Inferior parietal cortex (tissue), 1 donor: Measurements from ENCODE around the gene AHDC1.
A peak's percentile ranks its signal among the peaks of the same experiment; 100 is the strongest.
"Not testable (repeated sequence)": the region's sequence is repeated elsewhere in the genome, so short reads cannot be mapped to it uniquely, and the experiment has no call there.

Source experiments
- DNase-seq: peaks from one replicate; pipeline ENCODE4 v3.0.0-alpha.2; 2016; ENCODE audit errors: extremely low spot score

Gene AHDC1

DNA sequence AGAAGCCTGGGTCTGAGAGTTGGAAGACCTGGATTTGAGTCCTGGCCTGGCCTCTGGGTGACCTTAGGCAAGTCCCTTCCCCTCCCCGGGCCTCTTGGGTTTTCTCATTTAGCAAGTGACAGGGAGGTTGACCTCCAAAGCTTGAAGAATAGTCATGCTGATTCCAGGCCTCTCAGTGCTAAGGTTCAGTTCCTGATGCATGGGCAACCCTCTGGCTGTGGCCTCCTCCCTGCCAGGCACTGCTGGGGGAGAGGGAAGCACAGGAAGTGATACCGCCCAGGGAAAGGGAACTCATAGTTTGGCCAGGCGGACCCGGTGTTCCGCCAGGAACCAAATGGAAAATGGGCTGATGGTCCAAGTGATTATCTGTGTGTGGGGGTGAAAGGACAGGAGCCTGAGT lies 90.4 kb downstream of the AHDC1 start:
- no peak for DNase-seq

DNA sequence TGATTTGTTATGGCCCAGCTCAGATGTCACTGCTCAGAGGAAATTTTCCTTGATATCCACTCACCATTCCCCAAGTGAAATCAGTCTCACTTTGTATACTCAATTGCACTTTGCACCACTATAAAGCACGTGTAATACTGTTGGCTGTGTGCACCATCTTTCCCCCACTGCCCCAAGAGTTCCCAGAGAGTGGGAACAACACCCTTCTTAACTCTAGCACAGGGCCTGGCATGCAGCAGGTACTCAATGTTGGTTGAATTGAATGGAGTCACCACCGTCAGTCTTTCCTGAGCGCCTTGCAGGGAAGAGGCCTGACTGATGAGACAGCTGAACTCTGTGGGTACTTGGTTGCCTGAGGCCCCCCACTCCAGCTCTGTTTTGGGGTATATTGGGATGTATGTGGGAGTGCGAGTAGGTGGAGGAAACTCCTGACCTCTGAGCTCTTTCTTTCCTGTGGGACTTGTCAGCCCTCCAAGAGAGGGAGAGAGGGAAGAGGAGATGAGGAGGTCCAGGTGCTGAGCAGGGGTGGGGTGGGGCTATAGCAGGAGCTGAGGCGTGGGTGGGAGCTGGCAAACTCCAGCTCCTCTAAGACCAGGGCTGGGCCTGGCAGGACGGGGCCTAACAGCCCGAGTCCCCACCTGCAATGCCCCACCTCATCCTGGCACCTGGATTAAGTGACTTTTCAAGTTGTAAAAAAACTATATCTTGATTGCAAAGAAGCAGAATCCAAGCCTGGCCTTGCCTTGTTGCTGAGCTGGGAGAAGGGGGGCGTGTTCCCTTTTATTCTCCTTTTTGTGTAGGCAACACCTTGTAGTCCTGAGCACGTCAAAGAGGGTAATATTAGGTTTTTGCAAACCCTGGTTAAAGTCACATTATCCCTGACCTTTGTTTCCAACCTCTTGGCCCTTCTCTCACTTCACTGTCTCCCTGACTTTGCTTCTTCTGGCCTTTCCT lies 94.5 kb downstream of the AHDC1 start:
- no peak for DNase-seq

DNA sequence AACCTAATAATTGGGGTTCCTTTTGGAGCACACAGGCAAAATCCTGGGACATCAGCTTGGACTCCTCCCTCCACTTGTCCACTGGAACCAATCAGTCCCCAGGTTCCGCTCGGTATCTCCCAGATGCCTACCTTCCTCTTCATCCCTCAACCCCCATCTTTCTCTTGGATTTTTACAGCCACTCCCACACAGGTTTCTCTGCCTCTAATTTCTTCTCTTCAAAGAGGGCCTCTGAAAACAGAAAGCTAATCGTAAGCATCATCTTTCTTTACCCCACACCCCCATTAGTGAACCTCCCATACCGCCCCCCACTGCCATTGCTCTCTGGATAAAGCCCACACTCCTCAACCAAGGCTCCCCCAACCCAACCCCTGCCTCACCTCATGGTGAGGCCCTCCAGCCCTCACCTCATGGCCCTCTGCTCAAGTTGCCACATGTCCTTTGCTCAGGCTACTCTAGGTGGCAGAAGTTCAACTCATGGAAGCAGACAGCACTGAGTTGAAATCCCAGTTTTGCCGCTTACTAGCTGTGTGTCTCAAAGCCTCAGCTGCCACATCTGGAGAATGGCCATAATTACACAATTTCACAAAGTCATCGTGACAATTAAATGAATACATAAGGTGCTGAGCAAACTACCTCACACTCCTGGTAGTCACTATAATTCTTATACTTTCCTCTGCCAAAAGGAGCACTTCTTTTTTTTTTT lies 95.8 kb downstream of the AHDC1 start:
- DNase-seq = no peak

DNA sequence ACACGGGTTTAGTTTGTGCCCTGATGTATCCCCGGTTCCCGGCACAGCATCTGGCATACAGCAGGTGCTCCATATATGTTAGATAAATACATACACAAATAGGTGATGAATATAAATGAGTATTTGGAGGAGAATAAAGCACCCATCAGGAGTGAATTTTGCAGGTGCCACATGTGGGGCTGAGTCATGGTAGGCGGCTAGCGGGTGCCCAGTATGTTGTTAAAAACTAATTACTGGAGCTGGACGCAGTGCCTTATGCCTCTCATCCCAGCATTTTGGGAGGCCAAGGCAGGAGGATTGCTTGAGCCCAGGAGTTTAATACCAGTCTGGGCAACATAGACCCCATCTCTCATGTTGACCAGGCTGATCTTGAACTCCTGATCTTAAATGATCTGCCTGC lies 97.2 kb downstream of the AHDC1 start:
- DNase-seq = no peak

DNA sequence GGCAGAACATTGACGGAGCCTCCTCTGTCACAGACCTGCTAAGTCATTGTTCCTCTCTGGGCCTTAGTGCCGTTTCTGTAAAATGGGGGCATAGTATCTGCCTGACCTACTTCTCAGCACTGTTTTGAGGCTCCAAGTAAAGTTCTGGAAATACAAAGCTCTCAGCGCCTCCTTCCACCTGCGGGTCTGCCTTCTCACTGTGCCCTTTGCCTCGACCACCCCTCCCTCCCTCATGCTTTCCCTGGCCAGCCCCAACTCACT lies 98.6 kb downstream of the AHDC1 start:
- DNase-seq = no peak

DNA sequence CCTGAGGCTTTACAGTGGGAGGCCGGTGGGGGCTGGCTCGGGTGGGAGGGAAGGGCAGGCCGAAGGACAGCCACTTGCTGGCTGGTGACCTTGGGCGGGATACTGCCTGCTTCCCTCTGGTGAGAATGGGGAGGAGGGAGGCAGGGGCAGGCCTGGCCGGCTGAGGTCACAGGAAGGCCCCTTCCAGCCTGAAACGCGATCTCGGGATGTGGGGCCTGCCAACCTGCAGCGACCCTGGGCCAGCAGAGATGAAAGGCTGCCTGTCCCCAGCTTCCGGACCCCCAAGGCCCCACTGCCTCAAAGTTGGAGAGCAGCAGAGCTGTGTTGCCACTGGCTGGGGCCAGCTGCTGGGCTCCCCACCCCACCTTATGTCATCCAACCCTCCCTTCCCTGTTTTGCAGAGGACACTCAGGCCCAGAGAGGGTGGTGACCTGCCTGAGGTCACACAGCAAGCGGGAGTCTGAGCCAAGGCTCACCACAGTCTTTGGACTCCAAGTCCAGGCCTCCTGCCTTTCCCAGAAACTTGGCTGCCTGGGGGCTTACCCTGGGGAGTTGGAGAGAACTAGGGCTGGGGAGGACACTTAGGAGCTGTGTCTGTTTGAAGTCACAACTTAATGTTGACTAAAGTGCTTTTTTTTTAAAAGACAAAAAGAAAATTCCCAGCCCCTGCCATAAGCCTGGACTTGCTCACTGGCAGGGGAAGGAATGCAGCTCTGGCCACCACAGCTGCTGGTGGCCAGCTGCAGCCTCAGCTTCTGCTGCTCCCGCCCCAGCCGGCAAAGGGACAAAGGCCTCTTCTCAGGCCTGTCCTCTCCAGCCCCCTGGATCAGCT lies 99.1 kb downstream of the AHDC1 start:
- DNase-seq = peak; percentile 77

DNA sequence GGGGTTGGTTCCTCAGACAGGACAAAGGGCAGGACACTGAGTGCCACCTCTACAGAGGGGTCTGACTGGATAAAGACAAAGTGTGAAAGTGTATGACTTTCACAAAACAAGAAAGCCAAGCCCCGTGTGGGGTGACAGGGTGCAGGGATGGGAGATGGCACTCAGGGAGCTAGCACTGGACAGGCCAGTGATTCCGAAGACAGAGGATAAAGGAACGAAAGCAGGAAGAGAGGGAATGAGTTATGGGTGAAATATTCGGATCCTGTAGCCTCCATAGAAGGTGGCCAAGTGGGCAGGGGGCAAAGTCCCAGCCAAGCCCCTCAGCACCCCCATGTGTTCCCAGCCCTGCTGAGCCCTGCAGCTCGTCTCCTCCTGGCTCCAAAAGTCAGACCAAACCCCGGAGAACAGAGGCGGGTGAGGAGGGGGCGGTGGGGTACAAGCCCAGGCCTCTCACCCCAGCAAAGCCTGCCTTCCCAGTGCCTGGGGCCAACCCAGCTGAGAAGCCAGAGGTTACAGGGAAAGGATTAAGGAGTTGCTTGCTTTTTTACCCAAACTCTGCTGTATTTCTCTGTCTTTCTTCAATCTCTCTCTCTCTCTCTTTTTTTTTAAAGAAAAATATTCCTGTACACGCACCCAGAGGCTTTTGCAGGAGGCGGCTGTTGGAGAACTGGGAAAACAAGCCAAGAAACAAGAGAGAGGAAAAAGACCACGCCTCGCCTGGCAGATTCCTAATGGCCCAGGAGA lies 99.9 kb downstream of the AHDC1 start:
- no peak for DNase-seq

DNA sequence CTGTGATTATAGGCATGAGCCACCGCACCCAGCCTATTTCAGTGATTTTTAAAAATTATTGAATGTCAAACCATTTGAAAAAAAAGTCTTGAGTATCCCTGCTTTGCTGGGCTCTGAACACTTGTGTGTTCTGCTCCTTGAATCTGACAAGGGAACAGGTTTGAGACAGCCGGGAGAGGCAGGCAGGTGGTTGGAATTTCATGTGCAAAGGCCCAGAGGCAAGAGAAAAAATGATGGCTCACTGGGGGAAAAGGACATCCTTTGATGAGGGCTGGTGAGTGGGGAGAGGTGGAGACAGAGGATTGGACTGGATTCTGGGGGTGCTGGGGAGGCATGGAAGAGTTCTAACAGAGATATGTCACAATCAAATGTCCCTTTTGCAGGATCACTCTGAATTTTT lies 100.9 kb downstream of the AHDC1 start:
- no peak for DNase-seq

DNA sequence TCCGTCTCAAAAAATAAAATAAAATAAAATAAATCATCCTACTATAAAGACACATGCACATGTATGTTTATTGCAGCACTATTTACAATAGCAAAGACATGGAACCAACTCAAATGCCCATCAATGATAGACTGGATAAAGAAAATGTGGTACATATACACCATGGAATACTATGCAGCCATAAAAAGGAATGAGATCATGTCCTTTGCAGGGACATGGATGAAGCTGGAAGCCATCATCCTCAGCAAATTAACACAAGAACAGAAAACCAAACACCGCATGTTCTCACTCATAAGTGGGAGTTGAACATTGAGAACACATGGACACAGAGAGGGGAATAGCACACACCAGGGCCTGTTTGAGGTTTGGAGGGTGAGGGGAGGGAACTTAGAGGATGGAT lies 102.8 kb downstream of the AHDC1 start:
- DNase-seq = not testable (repeated sequence)

DNA sequence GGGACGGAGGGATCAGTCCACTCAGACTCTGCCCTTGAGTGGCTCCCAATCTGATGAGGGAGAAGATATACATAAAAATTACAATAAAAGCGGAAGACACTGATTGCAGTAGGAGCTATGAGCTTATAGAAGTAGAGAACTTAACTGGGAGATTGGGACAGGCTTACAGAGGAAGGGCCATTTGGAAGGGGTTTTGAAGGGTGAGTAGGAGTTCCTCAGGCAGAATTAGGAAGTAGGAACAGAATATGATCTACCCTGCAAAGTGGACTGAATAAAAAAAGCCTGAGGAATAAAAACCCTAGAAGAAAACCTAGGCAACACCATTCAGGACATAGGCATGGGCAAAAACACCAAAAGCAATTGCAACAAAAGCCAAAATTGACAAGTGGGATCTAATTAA lies 104.8 kb downstream of the AHDC1 start:
- DNase-seq = no peak

DNA sequence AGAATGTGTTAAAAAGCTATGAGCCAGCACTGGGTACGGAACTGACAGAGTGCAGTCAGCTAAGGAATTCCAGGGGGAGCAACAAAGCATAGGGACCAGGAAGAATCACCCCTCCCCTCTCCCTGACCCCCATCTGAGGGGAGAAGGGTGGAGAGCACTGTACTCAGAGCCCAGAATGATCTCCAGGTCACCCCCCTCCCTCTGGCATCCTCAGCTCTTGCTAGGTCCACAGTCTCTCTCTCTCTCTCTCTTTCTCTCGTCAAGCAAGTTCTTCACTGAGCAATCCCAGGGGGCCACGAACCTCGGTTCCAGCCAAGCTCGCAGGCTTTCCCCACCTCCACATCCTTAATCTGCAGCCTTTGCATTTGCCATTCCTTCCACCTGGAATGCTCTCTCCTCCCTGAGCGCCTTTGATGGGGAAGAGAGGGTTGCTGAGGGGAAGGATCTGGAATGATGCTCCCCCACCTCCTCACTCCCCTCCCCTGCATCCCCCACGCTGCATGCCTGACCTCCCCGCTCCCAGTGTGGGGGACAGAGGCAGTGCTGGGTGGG lies 107.3 kb downstream of the AHDC1 start:
- DNase-seq = no peak

DNA sequence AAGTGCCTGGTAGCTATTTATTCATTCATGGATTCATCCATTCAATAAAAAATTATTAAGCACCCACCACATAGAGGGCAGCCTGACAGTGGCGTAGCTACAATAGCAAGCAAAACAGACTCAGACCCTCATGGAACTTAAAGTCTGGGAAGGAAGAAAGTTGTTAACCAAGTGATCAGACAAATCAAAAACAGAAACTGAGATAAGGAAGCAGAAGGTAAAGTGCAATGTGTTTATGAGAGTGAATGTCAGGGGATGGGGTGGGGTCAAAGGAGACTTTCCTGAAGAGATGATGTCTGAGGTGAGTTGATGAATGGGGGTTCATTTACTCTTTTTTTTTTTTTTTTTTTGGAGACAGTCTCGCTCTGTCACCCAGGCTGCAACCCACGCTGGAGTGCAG lies 111.1 kb downstream of the AHDC1 start:
- DNase-seq = no peak

DNA sequence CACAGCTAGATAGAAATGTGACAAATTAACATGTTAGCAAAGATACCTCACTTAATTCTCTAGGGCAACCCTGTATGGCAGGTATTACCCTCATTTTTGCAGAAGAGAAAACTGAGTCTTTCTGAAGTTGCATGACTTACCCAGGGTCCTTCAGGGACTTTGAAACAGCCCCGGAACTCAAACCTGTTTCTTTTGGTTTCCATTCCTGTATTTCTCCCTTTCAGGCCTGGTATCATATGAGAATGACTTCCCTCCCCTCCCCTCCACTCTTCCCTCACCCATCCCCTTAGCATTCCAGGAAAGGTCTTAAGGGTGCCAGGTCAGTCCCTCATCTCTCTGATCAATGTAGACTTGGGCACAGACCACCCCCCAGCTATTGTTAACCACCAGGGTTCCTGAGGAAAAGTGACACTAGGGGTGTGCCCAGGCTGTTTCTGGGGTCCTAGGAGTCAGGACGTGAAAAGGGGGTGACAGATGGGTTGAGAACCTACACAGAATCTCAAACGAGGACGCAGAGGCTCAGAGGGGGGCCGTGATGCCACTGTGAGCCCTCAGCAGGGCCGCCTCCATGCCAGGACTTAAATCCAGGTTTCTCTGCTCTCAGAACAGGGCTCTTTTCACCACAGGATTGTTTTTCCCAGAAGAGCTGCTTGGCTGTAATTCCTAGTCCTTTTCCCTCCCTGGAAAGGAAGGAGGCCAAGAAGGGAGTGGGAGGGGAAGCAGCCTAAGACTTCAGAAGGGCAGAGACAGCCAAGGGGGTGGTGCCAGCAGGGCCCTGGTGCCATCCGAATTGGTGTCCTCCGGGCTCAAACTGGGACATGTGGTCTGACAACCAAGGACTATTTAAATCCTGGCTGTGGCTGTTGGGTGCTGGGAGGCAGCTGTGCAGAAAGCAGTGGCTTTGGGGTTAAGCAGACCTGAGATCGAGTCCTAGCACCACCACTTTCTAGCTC lies 111.9 kb downstream of the AHDC1 start:
- peak; percentile 52 for DNase-seq

DNA sequence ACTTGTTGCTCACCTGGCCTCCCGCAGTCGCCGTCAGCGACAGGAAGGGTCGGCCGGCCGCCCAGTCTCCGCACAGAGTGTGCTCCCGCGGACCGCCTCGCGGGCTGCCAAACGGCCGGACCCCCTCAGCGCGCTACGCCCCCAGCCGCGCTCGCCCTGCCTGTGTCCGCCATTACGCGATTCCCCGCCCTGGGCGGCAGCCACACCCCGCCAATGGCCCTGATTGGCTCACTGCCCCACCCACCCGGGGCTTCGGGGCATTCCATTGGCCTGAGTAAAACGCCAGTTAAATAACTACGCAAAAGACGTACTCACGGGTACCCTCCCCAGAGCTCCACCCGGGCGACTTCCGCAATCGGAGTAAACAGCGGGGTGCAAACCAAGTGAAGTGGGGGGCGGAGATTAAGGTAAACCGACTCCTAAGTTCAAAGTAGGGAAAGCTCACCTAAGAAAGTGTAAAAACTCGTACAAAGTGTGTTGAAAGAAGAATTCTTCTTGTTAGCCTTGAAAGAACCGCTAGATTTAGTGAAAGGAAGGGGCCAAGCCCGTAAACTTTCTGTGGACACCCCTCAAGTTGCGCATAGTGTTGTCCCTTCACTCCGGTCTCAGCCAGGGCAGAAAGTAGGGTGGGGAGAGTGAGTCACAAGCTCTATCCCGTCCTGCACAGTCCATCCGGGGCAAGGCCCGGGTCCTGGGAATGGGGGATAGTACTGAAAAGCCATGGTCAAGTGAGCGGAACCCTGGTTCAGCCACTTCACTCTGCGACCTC lies 113.8 kb downstream of the AHDC1 start, which contains the start of gene WASF2:
WASF2 (minus strand) TSS at position 195 of the 769 bp plus-strand sequence. CDS start 61,277 bp downstream, outside the sequence.
- DNase-seq = peak; percentile 98

DNA sequence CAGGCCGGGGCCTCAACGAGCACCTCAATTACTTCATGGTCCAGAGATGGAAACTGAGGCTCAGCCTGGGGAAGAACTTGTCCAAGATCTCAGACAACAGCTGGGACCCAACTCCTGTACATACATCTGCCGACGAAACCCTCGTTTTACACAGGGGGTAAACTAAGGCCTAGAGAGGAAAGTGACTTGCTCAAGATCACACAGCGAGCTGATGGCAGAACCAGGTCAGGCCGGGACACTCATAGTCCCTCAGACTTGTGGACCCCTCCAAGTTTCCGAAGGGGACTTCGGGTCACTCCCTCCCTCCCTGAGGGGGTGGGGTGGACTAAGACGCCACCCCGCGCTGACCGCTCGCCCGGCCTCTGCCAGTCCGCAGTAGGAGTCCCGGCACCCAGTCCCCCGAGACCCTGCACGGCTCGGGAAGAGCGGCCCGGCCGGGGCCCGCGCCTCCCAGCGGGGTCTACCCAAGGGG lies 114.4 kb downstream of the AHDC1 start:
- DNase-seq = no peak

DNA sequence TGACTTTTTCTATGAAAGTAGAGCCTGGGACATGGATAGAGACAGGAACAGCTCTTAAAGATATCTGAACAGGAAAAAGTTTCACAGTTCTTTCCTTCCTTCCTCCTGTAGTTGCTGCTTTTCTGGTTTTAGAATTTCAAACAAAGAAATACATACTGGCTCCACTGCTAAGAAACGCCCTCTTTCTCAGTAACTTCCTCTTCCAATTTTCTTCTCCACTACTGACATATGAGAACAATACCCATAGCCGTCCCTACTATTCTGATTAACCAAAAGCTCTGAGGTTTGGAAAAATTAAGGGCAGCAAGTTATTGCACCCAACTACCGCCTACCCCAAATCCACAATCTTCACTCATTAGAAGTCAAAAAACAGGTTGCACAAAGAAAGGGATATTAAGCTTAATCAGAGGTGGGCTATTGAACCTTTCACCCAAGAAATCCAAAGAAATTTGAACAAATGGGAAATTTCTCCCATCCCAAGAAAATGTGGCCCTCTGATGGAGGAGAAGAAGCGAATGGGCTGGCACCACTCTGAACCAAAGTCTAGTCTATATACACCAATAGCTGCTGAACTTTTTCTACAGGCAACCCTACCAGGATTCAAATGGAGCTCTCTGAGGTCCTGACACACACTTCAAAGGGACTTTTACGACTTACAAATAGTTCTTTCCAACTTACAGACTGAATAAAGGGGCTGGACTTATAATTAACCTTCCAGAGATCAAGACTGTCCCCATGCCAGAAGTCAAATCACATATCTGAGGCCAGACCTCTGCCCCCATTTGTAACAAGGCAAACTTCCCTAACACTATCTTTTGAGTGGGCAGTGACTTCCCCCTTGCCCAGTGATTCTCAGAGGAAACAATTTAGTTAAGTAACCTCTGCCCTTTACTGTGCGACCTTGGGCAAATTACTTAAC lies 115.7 kb downstream of the AHDC1 start:
- DNase-seq = no peak

DNA sequence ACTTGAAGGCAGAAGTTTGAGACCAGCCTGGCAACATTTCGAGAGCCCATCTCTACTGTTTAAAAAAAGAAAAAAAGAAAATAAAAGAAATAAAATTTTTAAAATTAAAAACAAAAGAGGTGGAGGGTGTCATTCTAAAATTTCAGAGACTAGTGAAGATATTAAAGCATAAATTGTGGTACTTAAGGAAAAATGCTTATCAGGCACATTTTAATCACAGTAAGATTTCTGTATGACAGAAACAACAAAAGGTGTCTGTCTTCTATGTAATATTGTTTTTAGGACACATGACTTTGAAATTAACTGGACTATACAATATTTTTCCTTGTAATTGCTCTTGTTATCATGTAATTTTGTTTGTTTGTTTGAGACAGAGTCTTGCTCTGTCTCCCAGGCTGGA lies 118.6 kb downstream of the AHDC1 start:
- no peak for DNase-seq
